ENCODE results near the gene CBLN3. TPM values are rescaled to one million over a fixed set of nuclear protein-coding genes. Genes with fewer than 3 reads are reported as not detected.
A peak's percentile ranks its signal among the peaks of the same experiment; 100 is the strongest.

The CBLN3 gene
- polyA plus RNA-seq, 4 donors, result 0.27 to 4.8 (median 1.9) TPM; not detected in 1

DNA sequence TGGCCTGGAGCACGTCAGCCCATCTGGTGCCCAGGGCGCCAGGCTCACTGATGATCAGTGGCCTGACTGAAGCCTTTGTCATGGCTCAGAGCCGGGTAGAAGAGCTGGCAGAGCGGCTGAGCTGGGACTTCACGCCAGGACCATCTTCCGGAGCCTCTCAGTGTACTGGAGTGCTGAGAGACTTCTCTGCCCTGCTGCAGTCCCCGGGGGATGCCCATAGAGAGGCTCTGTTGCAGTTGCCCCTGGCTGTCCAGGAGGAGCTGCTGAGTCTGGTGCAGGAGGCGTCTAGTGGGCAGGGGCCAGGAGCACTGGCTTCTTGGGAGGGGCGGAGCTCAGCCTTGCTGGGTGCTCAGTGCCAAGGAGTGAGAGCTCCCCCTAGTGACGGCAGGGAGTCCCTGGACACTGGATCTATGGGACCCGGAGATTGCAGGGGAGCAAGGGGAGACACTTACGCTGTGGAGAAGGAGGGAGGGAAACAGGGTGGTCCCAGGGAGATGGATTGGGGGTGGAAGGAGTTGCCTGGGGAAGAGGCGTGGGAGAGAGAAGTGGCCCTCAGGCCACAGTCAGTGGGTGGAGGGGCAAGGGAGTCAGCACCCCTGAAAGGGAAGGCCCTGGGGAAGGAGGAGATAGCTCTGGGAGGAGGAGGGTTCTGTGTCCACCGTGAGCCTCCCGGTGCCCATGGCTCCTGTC lies 2.2 kb upstream of the CBLN3 start:
- H3K27me3 ChIP-seq (ENCODE audit: control insufficient read depth in 3 of 3, insufficient read depth in 3 of 3, low read length in 3 of 3), result no peaks in the 10 kb centered on the region
- H3K4me3 ChIP-seq (ENCODE audit: low read depth in 1 of 3, low read length in 3 of 3), result peak overlapping the region in 2 of 3 donors; percentile 67 to 89
- H3K4me1 ChIP-seq (ENCODE audit: control insufficient read depth in 3 of 3, insufficient read depth in 2 of 3, low read depth in 1 of 3, low read length in 2 of 3), result peaks cover 9 to 50% (median 9%) of the 10 kb centered on the region in 3 donors
- no peaks in the 10 kb centered on the region for H3K9me3 ChIP-seq (ENCODE audit: control insufficient read depth in 2 of 2, insufficient read depth in 1 of 2, low read depth in 1 of 2, low read length in 1 of 2)
- peaks cover 0 to 45% (median 10%) of the 10 kb centered on the region in 3 donors for H3K36me3 ChIP-seq (ENCODE audit: control insufficient read depth in 3 of 3, insufficient read depth in 2 of 3, low read depth in 1 of 3, low read length in 3 of 3)
- WGBS, 3 donors, result 30 to 34% (median 31%) methylated on average over 13 to 15 of the region's 15 CpGs
- no peak for FAIRE-seq
- peak overlapping the region in 2 of 3 donors; percentile 85 to 95 for H3K27ac ChIP-seq (ENCODE audit: low read depth in 1 of 3, low read length in 2 of 3)
- DNase-seq, result peak; percentile 94

GRCh38 chr14:24430682-24431568 lies 1.5 kb upstream of the CBLN3 start:
- peak in 1 of 2 donors; percentile 62 for DNase-seq
- 10 to 12% (median 11%) methylated on average over 17 to 19 of the region's 19 CpGs for WGBS, 3 donors
- Histone ChIP-seq H3K4me3 (ENCODE audit: low read depth in 1 of 3, low read length in 3 of 3) (peak overlapping the region; percentile 67 to 89 (median 81)), H3K27me3 (ENCODE audit: control insufficient read depth in 3 of 3, insufficient read depth in 3 of 3, low read length in 3 of 3) (no peaks in the 10 kb centered on the region), H3K27ac (ENCODE audit: low read depth in 1 of 3, low read length in 2 of 3) (peak overlapping the region; percentile 85 to 96 (median 95)), H3K36me3 (ENCODE audit: control insufficient read depth in 3 of 3, insufficient read depth in 2 of 3, low read depth in 1 of 3, low read length in 3 of 3) (peaks cover 0 to 39% (median 5%) of the 10 kb centered on the region in 3 donors), H3K4me1 (ENCODE audit: control insufficient read depth in 3 of 3, insufficient read depth in 2 of 3, low read depth in 1 of 3, low read length in 2 of 3) (peaks cover 9 to 57% (median 9%) of the 10 kb centered on the region in 3 donors), H3K9me3 (ENCODE audit: control insufficient read depth in 2 of 2, insufficient read depth in 1 of 2, low read depth in 1 of 2, low read length in 1 of 2) (no peaks in the 10 kb centered on the region)
- no peak for FAIRE-seq

DNA sequence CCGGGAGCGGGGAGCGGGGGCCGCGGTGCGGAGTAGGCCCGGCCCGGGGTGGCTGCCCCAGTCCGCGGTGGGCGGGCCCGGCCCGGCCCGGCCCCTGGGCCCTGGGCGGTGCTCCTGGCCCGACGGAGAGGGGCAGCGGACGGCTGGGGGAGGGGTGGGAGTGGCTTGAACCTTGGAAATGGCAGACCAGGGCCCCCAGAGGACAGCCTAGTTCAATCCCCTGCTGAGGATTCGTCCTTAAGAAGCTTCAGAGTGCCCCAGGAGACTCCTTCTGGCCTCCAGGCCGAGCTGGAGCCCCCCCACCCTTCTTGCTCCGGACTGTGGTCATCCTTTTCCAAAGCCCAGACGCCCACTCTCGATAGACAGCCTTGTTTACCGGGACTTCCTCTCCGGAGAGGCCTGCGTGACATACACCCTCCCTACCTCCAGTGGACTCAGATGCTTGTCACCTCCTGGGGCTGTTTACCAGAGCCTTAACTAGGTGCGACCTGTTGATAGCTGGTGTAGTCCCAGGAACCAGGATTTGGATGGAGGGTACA lies 744 bp upstream of the CBLN3 start:
- no peaks in the 10 kb centered on the region for H3K27me3 ChIP-seq (ENCODE audit: control insufficient read depth in 3 of 3, insufficient read depth in 3 of 3, low read length in 3 of 3)
- DNase-seq (peak; percentile 60 to 93), FAIRE-seq (no peak)
- H3K9me3 ChIP-seq (ENCODE audit: control insufficient read depth in 2 of 2, insufficient read depth in 1 of 2, low read depth in 1 of 2, low read length in 1 of 2), result no peaks in the 10 kb centered on the region
- peak overlapping the region; percentile 67 to 89 (median 81) for H3K4me3 ChIP-seq (ENCODE audit: low read depth in 1 of 3, low read length in 3 of 3)
- WGBS, 3 donors, result 0 to 1% (median 1%) methylated on average over 23 to 28 of the region's 28 CpGs
- peaks cover 9 to 60% (median 9%) of the 10 kb centered on the region in 3 donors for H3K4me1 ChIP-seq (ENCODE audit: control insufficient read depth in 3 of 3, insufficient read depth in 2 of 3, low read depth in 1 of 3, low read length in 2 of 3)
- peak overlapping the region; percentile 85 to 96 (median 95) for H3K27ac ChIP-seq (ENCODE audit: low read depth in 1 of 3, low read length in 2 of 3)
- H3K36me3 ChIP-seq (ENCODE audit: control insufficient read depth in 3 of 3, insufficient read depth in 2 of 3, low read depth in 1 of 3, low read length in 3 of 3), result peaks cover 0 to 33% (median 3%) of the 10 kb centered on the region in 3 donors

DNA sequence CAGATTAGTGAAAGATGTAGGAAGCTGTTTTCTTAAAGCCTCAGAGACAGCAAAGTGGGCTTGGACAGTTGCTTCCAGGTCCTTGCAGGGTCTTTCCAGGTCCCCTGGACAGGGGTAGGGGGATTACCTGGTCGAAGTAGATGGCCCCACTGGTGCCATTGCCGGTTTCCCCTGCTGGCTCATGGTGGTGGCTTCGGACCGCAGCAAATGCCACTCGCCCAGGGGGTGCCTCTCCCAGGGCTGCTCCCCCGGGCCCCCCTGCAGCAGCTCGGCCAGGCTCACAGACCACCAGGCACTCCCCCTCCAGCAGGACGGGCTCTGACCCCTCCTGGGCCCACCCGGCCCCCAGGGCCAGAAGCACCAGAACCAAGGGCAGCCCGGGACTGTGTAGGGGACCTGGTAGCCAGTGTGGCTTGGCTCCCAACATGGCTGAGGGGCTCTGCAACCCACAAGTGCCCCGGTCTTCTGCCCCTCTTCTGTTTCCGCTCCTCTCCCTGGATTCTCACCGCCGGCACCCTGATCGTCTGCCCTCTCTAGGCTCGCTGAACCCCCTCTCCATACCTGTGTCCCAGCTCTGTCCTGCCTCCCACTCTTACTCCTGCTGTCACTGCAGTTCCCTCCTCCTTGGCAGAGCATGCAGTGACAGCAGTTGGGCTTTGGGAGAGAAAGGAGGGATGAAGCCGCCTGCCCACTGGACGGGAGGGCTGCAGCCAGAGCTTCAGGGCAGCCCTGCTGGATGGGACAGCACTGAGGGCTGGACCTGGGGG lies 657 bp downstream of the CBLN3 start:
- H3K4me3 ChIP-seq (ENCODE audit: low read depth in 1 of 3, low read length in 3 of 3), result peak overlapping the region in 1 of 3 donors; percentile 89

DNA sequence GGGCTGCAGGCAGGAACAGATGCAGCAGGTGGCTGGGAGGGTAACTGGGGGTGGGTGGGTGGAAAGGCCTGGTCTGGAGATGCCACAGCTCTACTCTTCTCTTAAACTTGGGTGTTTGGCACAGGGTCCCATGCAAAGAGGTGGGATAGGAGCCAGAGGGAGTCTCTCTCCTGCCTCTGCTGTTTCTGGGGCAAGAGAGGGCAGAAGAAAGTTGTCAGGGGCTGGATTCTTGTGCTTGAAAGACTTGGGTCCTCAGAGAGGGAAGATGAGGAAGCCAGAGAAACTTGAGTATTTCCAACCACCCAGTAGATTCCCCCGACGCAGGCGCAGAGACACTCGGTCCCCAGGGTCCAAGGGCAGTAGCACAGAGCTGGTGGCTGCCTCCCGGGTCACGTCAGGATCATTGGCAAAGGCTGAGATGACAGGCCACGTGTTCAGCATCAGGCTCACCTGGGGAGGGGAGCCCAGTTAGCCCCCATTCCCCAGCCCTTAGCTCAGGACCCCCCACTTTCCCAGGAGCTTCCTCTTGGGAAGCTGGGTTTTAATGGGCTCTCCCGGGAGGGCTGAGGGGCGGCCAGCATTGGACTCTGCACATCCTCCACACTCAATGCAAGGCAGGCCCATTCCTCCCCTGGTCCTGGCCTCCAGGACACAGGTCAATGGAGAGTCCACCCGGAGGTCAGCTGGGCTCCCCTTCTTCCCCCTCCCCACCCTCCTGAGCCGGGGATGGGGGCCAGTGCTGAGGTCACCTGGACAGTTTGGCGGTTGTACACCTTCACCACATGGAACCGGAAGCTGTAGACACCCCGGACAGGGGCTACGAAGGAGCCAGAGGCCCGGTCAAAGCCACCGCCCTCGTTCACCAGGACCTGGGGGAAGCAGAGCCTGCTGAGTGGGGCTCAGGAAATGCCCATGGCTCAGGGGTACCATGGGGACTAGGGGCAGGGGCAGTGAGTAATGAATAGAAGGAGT lies 1.6 kb downstream of the CBLN3 start:
- H3K9me3 ChIP-seq (ENCODE audit: control insufficient read depth in 2 of 2, insufficient read depth in 1 of 2, low read depth in 1 of 2, low read length in 1 of 2), result no peaks in the 10 kb centered on the region
- WGBS, 3 donors, result 49 to 77% (median 51%) methylated on average over 12 to 18 of the region's 18 CpGs
- H3K27me3 ChIP-seq (ENCODE audit: control insufficient read depth in 3 of 3, insufficient read depth in 3 of 3, low read length in 3 of 3), result no peaks in the 10 kb centered on the region
- DNase-seq, result peak in 1 of 2 donors; percentile 63
- no peak for FAIRE-seq
- peak overlapping the region in 2 of 3 donors; percentile 10 to 53 for H3K4me3 ChIP-seq (ENCODE audit: low read depth in 1 of 3, low read length in 3 of 3)
- peaks cover 9 to 79% (median 14%) of the 10 kb centered on the region in 3 donors for H3K4me1 ChIP-seq (ENCODE audit: control insufficient read depth in 3 of 3, insufficient read depth in 2 of 3, low read depth in 1 of 3, low read length in 2 of 3)
- H3K27ac ChIP-seq (ENCODE audit: low read depth in 1 of 3, low read length in 2 of 3), result peak overlapping the region; percentile 85 to 89 (median 87)
- H3K36me3 ChIP-seq (ENCODE audit: control insufficient read depth in 3 of 3, insufficient read depth in 2 of 3, low read depth in 1 of 3, low read length in 3 of 3), result peaks cover 0 to 23% (median 0%) of the 10 kb centered on the region in 3 donors

More for the DNA sequence above, 657 bp downstream of the CBLN3 start:
- WGBS, 3 donors, result 89 to 92% (median 90%) methylated on average over 14 to 18 of the region's 18 CpGs
- no peaks in the 10 kb centered on the region for H3K27me3 ChIP-seq (ENCODE audit: control insufficient read depth in 3 of 3, insufficient read depth in 3 of 3, low read length in 3 of 3)
- DNase-seq (no peak), FAIRE-seq (no peak)
- peaks cover 0 to 26% (median 3%) of the 10 kb centered on the region in 3 donors for H3K36me3 ChIP-seq (ENCODE audit: control insufficient read depth in 3 of 3, insufficient read depth in 2 of 3, low read depth in 1 of 3, low read length in 3 of 3)
- H3K9me3 ChIP-seq (ENCODE audit: control insufficient read depth in 2 of 2, insufficient read depth in 1 of 2, low read depth in 1 of 2, low read length in 1 of 2), result no peaks in the 10 kb centered on the region
- H3K4me1 ChIP-seq (ENCODE audit: control insufficient read depth in 3 of 3, insufficient read depth in 2 of 3, low read depth in 1 of 3, low read length in 2 of 3), result peaks cover 9 to 72% (median 14%) of the 10 kb centered on the region in 3 donors
- peak overlapping the region; percentile 85 to 96 (median 95) for H3K27ac ChIP-seq (ENCODE audit: low read depth in 1 of 3, low read length in 2 of 3)

- DNase-seq (peak; percentile 93 to 99), FAIRE-seq (no peak)
- WGBS, 3 donors, result 13 to 52% (median 37%) methylated on average over 7 to 8 of the region's 8 CpGs
- Histone ChIP-seq H3K27me3 (ENCODE audit: control insufficient read depth in 3 of 3, insufficient read depth in 3 of 3, low read length in 3 of 3) (no peaks in the 10 kb centered on the region), H3K4me3 (ENCODE audit: low read depth in 1 of 3, low read length in 3 of 3) (peak overlapping the region in 2 of 3 donors; percentile 10 to 53), H3K36me3 (ENCODE audit: control insufficient read depth in 3 of 3, insufficient read depth in 2 of 3, low read depth in 1 of 3, low read length in 3 of 3) (peaks cover 0 to 15% (median 0%) of the 10 kb centered on the region in 3 donors), H3K9me3 (ENCODE audit: control insufficient read depth in 2 of 2, insufficient read depth in 1 of 2, low read depth in 1 of 2, low read length in 1 of 2) (no peaks in the 10 kb centered on the region), H3K27ac (ENCODE audit: low read depth in 1 of 3, low read length in 2 of 3) (peak overlapping the region; percentile 85 to 89 (median 87)), H3K4me1 (ENCODE audit: control insufficient read depth in 3 of 3, insufficient read depth in 2 of 3, low read depth in 1 of 3, low read length in 2 of 3) (peaks cover 12 to 77% (median 19%) of the 10 kb centered on the region in 3 donors)
Observed at GRCh38 chr14:24426912-24427536, 2.4 kb downstream of the CBLN3 start.
